IMR-90 (cell line): Measurements from ENCODE around the gene CTDP1. TPM values are rescaled to one million over a fixed set of nuclear protein-coding genes. Genes with fewer than 3 reads are reported as not detected.

Source experiments
- ATAC-seq: fragments of 200-7000 bp; cut with Tn5 transposase; 2 replicates; pipeline ENCODE4 v1.9.1; 2020; ENCODE audit warnings: low read depth, mild to moderate bottlenecking, moderate library complexity
- BruUV-seq: library from RNA; stranded (reverse); fragments of 400-500 nt; replicated peaks from 2 replicates; lab custom pipeline; 2021; lab: Mats Ljungman, UMichigan
- CTCF ChIA-PET: fragments of 300-600 bp; formaldehyde crosslinking; extraction: SDS; loops from one replicate; lab custom pipeline; 2021; ENCODE audit warnings: antibody characterized with exemption; lab: Yijun Ruan, JAX
- POLR2A ChIA-PET: fragments of 300-600 bp; sonication (Branson Sonifier 250); formaldehyde crosslinking; loops from one replicate; lab custom pipeline; 2022; ENCODE audit warnings: antibody characterized with exemption; ENCODE audit not compliant: unreplicated experiment; lab: Charles Lee
- DNase-seq: peaks from one replicate; pipeline ENCODE4 v3.0.0; 2013
- H2AFZ ChIP-seq: replicated peaks from 2 replicates; pipeline ENCODE3; 2013; ENCODE audit warnings: low read length, mild to moderate bottlenecking; ENCODE audit not compliant: poor library complexity
- H2AK5ac ChIP-seq: 2 replicates; pipeline ENCODE4 v1.6.1; 2013; ENCODE audit warnings: low read depth, low read length, inconsistent platforms
- H2AK9ac ChIP-seq: replicated peaks from 2 replicates; pipeline ENCODE3; 2013; ENCODE audit warnings: mild to moderate bottlenecking, low read depth, low read length, moderate library complexity; ENCODE audit not compliant: poor library complexity
- H2BK120ac ChIP-seq: 2 replicates; pipeline ENCODE4 v1.6.1; 2013; ENCODE audit warnings: low read depth, low read length, inconsistent platforms
- H2BK15ac ChIP-seq: 3 replicates; pipeline ENCODE4 v1.6.1; 2013; ENCODE audit warnings: low read depth, low read length, inconsistent platforms
- H2BK20ac ChIP-seq: 2 replicates; pipeline ENCODE4 v1.6.1; 2013; ENCODE audit warnings: low read depth, mild to moderate bottlenecking, inconsistent platforms, low read length, moderate library complexity
- H2BK5ac ChIP-seq: 2 replicates; pipeline ENCODE4 v1.6.1; 2013; ENCODE audit warnings: mild to moderate bottlenecking, low read depth, low read length, inconsistent platforms; ENCODE audit not compliant: poor library complexity, severe bottlenecking
- H3K14ac ChIP-seq: replicated peaks from 2 replicates; pipeline ENCODE4 v1.6.1; 2013; ENCODE audit warnings: low read depth, low read length, inconsistent platforms
- H3K18ac ChIP-seq: 2 replicates; pipeline ENCODE4 v1.6.1; 2013; ENCODE audit warnings: low read depth, low read length, control low read depth
- H3K23ac ChIP-seq: 2 replicates; pipeline ENCODE4 v1.6.1; 2013; ENCODE audit warnings: low read depth, low read length, inconsistent platforms
- H3K27ac ChIP-seq: 2 replicates; pipeline ENCODE4 v1.5.1; 2013; ENCODE audit warnings: mild to moderate bottlenecking, control low read depth, low read length; ENCODE audit not compliant: insufficient read depth
- H3K27me3 ChIP-seq: 2 replicates; pipeline ENCODE4 v1.6.1; 2013; ENCODE audit warnings: low read length; ENCODE audit not compliant: control insufficient read depth, insufficient read depth
- H3K36me3 ChIP-seq: 2 replicates; pipeline ENCODE4 v1.6.1; 2013; ENCODE audit warnings: low read length, mixed read lengths; ENCODE audit not compliant: control insufficient read depth, insufficient read depth
- H3K4ac ChIP-seq: 2 replicates; pipeline ENCODE4 v1.6.1; 2013; ENCODE audit warnings: low read depth, low read length, inconsistent platforms
- H3K4me1 ChIP-seq: 2 replicates; pipeline ENCODE4 v1.6.1; 2013; ENCODE audit warnings: low read length, mixed read lengths; ENCODE audit not compliant: control insufficient read depth, insufficient read depth
- H3K4me2 ChIP-seq: 2 replicates; pipeline ENCODE4 v1.6.1; 2013; ENCODE audit warnings: low read depth, mild to moderate bottlenecking, control low read depth, low read length, moderate library complexity
- H3K4me3 ChIP-seq: 2 replicates; pipeline ENCODE4 v1.5.1; 2013; ENCODE audit warnings: low read depth, mild to moderate bottlenecking, control low read depth, low read length, moderate library complexity; ENCODE audit not compliant: insufficient read depth
- H3K56ac ChIP-seq: 2 replicates; pipeline ENCODE4 v1.6.1; 2013; ENCODE audit warnings: low read length, inconsistent platforms; ENCODE audit not compliant: insufficient read depth; ENCODE audit errors: extremely low read depth
- H3K79me1 ChIP-seq, 2 experiments: 2 replicates each; pipeline ENCODE4 v1.6.1; 2013; ENCODE audit warnings: low read length in 2 of 2, inconsistent platforms in 1 of 2, low read depth in 1 of 2
- H3K9ac ChIP-seq: 2 replicates; pipeline ENCODE4 v1.6.1; 2013; ENCODE audit warnings: low read depth, low read length, control low read depth
- H3K9me1 ChIP-seq: 2 replicates; pipeline ENCODE4 v1.6.1; 2013; ENCODE audit warnings: low read length, inconsistent platforms; ENCODE audit not compliant: insufficient read depth
- H3K9me3 ChIP-seq: 2 replicates; pipeline ENCODE4 v1.6.1; 2013; ENCODE audit warnings: low read length; ENCODE audit not compliant: control insufficient read depth, insufficient read depth
- H4K20me1 ChIP-seq: 2 replicates; pipeline ENCODE4 v1.6.1; 2013; ENCODE audit warnings: low read length, inconsistent platforms; ENCODE audit not compliant: insufficient read depth
- H4K5ac ChIP-seq: 2 replicates; pipeline ENCODE4 v1.6.1; 2013; ENCODE audit warnings: mild to moderate bottlenecking, low read depth, low read length, control low read depth
- H4K8ac ChIP-seq, 2 experiments: 2 replicates each; pipeline ENCODE4 v1.6.1; 2013; ENCODE audit warnings: low read depth in 2 of 2, low read length in 2 of 2, control low read depth in 1 of 2, inconsistent platforms in 1 of 2
- H4K91ac ChIP-seq: 2 replicates; pipeline ENCODE4 v1.6.1; 2013; ENCODE audit warnings: low read depth, low read length, inconsistent platforms; ENCODE audit not compliant: insufficient read depth
- BHLHE40 ChIP-seq: fragments of 150-350 bp; IDR thresholded peaks from 2 replicates; pipeline ENCODE4 v1.6.1; 2016; ENCODE audit warnings: mild to moderate bottlenecking, low read depth, low read length
- CEBPB ChIP-seq: IDR thresholded peaks from 2 replicates; pipeline ENCODE4 v1.6.1; 2012; ENCODE audit warnings: low read depth, low read length, improper control_type of control experiment
- FOS ChIP-seq: fragments of 150-350 bp; IDR thresholded peaks from 2 replicates; pipeline ENCODE4 v1.6.1; 2016; ENCODE audit warnings: low read depth, low read length
- MAZ ChIP-seq: IDR thresholded peaks from 2 replicates; pipeline ENCODE4 v1.6.1; 2012; ENCODE audit warnings: low read depth, mild to moderate bottlenecking, low read length, improper control_type of control experiment, moderate library complexity, borderline replicate concordance
- MXI1 ChIP-seq: IDR thresholded peaks from 2 replicates; pipeline ENCODE4 v1.6.1; 2012; ENCODE audit warnings: low read depth, mild to moderate bottlenecking, low read length, moderate library complexity, borderline replicate concordance
- NFE2L2 ChIP-seq: fragments of 150-350 bp; IDR thresholded peaks from 2 replicates; pipeline ENCODE4 v1.6.1; 2016; ENCODE audit warnings: low read depth, mild to moderate bottlenecking, low read length
- POLR2A ChIP-seq: IDR thresholded peaks from 2 replicates; pipeline ENCODE4 v1.6.1; 2012; ENCODE audit warnings: mild to moderate bottlenecking, low read depth, low read length
- RAD21 ChIP-seq: IDR thresholded peaks from 2 replicates; pipeline ENCODE4 v1.6.1; 2012; ENCODE audit warnings: low read length, improper control_type of control experiment
- RCOR1 ChIP-seq: IDR thresholded peaks from 2 replicates; pipeline ENCODE4 v1.6.1; 2012; ENCODE audit warnings: mild to moderate bottlenecking, low read length, improper control_type of control experiment; ENCODE audit not compliant: insufficient replicate concordance
- RFX5 ChIP-seq: IDR thresholded peaks from 2 replicates; pipeline ENCODE4 v1.8.0; 2012; ENCODE audit warnings: low read depth, mild to moderate bottlenecking, low read length, moderate library complexity
- SMC3 ChIP-seq: fragments of 150-350 bp; IDR thresholded peaks from 2 replicates; pipeline ENCODE4 v1.6.1; 2016; ENCODE audit warnings: low read depth, mild to moderate bottlenecking, antibody characterized with exemption, low read length, moderate library complexity
- WGBS, 2 experiments: methylation state at CpG; one replicate each; pipeline versions ENCODE4 v1.1.5 to v1.1.7; 2013; ENCODE audit warnings: missing lambda C conversion rate in 2 of 2; ENCODE audit not compliant: insufficient read length in 1 of 2; ENCODE audit errors: extremely low coverage in 2 of 2; 5-methylcytosine and 5-hydroxymethylcytosine counted together
- dilution Hi-C: fragments of 300-500 bp; cut with HindIII; formaldehyde crosslinking; loops from one replicate; pipeline ENCODE4 v1.14.3; 2018; ENCODE audit warnings: low sequenced_read_pairs; ENCODE audit not compliant: unreplicated experiment
- in situ Hi-C: fragments of 300-500 bp; cut with MboI; formaldehyde crosslinking; loops from 3 replicates; pipeline ENCODE4 v1.14.3; 2019; ENCODE audit warnings: low sequenced_read_pairs, inconsistent platforms, mixed read lengths
- intact Hi-C: fragments of 100-400 bp; cut with micrococcal nuclease; formaldehyde crosslinking; loops from 2 replicates; pipeline ENCODE4 v1.10.0; 2022
- polyA plus RNA-seq, 3 experiments: library from polyadenylated mRNA; depleted of rRNA; stranded (reverse); fragments of >200 nt; gene quantifications; 2 replicates each; pipeline ENCODE4 v1.2.3, GENCODE V29; 2012; ENCODE audit warnings: low replicate concordance in 1 of 3
- total RNA-seq: library from RNA; depleted of rRNA; stranded (reverse); fragments of >200 nt; gene quantifications from 2 replicates; pipeline ENCODE4 v1.2.3, GENCODE V29; 2012
- TF ChIP-seq, protein P1 (sequence below): fragments of 150-350 bp; IDR thresholded peaks from 2 replicates; pipeline ENCODE4 v1.6.1; 2016; ENCODE audit warnings: low read depth, mild to moderate bottlenecking, low read length, moderate library complexity, borderline replicate concordance
- TF ChIP-seq, protein P2 (sequence below): conservative IDR thresholded peaks from 2 replicates; pipeline ENCODE4 v1.5.1; 2012; ENCODE audit warnings: mild to moderate bottlenecking, low read depth, low read length, improper control_type of control experiment
- TF ChIP-seq, protein P3 (sequence below): fragments of 150-350 bp; IDR thresholded peaks from 2 replicates; pipeline ENCODE4 v1.6.1; 2017; ENCODE audit warnings: mild to moderate bottlenecking, antibody characterized with exemption, low read length, low read depth

Gene CTDP1
- total and polyA plus RNA-seq, 2 of the 4 experiments (the other 2 are of a cell fraction): 13.4 to 17.6 TPM

DNA sequence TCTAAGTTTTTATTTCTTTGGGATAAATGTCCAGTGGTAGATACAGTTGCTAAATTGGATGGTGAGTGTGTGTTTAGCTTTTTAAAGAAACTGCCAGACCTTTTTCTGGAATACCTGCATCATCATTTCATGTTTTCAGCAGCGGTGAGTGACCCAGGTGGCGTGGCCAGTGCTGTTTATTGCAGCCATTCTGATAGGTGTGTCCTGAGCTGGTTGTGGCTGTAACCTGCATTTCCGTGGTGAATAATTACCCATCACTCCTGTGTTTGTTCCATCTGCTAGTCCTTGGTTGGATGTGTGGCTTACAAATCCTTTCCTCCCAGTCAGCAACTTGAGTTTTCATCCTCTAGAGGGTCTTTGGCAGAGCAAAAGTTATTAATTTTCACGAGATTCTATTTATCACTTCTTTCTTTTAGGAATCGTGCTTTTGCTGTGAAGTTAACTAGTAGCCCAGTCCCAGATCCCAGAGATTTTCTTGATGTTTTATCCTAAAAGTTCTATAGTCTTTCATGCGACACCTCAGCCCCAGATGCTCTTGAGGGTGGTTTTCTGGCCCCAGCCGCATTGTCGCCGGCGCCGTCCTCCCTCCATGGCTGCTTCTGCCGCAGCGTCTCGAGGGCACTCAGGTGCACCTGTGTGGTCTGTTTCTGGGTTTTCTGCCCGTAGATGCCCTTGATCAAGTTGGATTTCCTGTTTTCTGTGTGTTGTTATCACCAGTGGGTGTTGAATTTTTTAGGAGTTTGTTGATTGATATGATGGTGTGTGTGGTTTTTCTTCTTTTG lies 44.9 kb downstream of the CTDP1 start:
- Histone ChIP-seq H3K27ac (no peak overlapping the region), H4K20me1 (no peaks in the 10 kb centered on the region), H4K91ac (no peak overlapping the region), H3K4me2 (no peak overlapping the region), H3K36me3 (peaks cover 58% of the 10 kb centered on the region), H3K23ac (no peak overlapping the region), H2BK20ac (no peak overlapping the region), H3K9ac (no peak overlapping the region), H4K5ac (no peak overlapping the region), H2AFZ (no peak overlapping the region), H3K79me1 (peaks cover 20 to 59% of the 10 kb centered on the region in 2 experiments), H4K8ac (no peak overlapping the region), H3K9me3 (peaks cover 9% of the 10 kb centered on the region; the same call in 1 of the 2 replicates), H3K4ac (no peak overlapping the region), H2BK120ac (no peak overlapping the region), H3K4me3 (no peak overlapping the region), H2BK5ac (no peak overlapping the region), H3K56ac (no peak overlapping the region), H3K18ac (no peak overlapping the region), H3K14ac (no peak overlapping the region), H2AK9ac (no peak overlapping the region), H2AK5ac (no peak overlapping the region), H3K9me1 (peaks cover 3% of the 10 kb centered on the region), H3K4me1 (no peaks in the 10 kb centered on the region), H3K27me3 (no peaks in the 10 kb centered on the region), H2BK15ac (no peak overlapping the region)
- no TSS peak for BruUV-seq
- dilution Hi-C loops: no loop called here
- 100% methylated on average over 1 of the region's 15 CpGs; no CpG with 5 or more reads in 1 of the 2 experiments for WGBS, 2 experiments
- ATAC-seq (no peak), DNase-seq (no peak)
- TF ChIP-seq, protein P1, sequence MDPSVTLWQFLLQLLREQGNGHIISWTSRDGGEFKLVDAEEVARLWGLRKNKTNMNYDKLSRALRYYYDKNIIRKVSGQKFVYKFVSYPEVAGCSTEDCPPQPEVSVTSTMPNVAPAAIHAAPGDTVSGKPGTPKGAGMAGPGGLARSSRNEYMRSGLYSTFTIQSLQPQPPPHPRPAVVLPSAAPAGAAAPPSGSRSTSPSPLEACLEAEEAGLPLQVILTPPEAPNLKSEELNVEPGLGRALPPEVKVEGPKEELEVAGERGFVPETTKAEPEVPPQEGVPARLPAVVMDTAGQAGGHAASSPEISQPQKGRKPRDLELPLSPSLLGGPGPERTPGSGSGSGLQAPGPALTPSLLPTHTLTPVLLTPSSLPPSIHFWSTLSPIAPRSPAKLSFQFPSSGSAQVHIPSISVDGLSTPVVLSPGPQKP: no peak
- TF ChIP-seq, protein P2, sequence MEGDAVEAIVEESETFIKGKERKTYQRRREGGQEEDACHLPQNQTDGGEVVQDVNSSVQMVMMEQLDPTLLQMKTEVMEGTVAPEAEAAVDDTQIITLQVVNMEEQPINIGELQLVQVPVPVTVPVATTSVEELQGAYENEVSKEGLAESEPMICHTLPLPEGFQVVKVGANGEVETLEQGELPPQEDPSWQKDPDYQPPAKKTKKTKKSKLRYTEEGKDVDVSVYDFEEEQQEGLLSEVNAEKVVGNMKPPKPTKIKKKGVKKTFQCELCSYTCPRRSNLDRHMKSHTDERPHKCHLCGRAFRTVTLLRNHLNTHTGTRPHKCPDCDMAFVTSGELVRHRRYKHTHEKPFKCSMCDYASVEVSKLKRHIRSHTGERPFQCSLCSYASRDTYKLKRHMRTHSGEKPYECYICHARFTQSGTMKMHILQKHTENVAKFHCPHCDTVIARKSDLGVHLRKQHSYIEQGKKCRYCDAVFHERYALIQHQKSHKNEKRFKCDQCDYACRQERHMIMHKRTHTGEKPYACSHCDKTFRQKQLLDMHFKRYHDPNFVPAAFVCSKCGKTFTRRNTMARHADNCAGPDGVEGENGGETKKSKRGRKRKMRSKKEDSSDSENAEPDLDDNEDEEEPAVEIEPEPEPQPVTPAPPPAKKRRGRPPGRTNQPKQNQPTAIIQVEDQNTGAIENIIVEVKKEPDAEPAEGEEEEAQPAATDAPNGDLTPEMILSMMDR: no peak
- no peak for TF ChIP-seq BHLHE40
- TF ChIP-seq NFE2L2: no peak
- no peak for TF ChIP-seq MXI1
- no peak for TF ChIP-seq MAZ
- TF ChIP-seq RFX5: no peak
- TF ChIP-seq, protein P3, sequence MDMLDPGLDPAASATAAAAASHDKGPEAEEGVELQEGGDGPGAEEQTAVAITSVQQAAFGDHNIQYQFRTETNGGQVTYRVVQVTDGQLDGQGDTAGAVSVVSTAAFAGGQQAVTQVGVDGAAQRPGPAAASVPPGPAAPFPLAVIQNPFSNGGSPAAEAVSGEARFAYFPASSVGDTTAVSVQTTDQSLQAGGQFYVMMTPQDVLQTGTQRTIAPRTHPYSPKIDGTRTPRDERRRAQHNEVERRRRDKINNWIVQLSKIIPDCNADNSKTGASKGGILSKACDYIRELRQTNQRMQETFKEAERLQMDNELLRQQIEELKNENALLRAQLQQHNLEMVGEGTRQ: no peak
- TF ChIP-seq RAD21: no peak
- no peak for TF ChIP-seq SMC3
- TF ChIP-seq FOS: no peak
- no peak for TF ChIP-seq CEBPB
- TF ChIP-seq POLR2A: no peak
- no peak for TF ChIP-seq RCOR1
- intact Hi-C loops: no loop called here
- in situ Hi-C loops: no loop called here
- ChIA-PET CTCF (no interaction called here), POLR2A (no interaction called here)
